COLO668 (cell line): ENCODE measurements around the gene UBA5.
"Not testable (repeated sequence)": the region's sequence is repeated elsewhere in the genome, so short reads cannot be mapped to it uniquely, and the experiment has no call there.

Experiments used
- DNase-seq: peaks from one replicate; lab custom pipeline; 2025; ENCODE audit not compliant: unreplicated experiment; lab: John Stamatoyannopoulos, UW

The UBA5 gene

DNA sequence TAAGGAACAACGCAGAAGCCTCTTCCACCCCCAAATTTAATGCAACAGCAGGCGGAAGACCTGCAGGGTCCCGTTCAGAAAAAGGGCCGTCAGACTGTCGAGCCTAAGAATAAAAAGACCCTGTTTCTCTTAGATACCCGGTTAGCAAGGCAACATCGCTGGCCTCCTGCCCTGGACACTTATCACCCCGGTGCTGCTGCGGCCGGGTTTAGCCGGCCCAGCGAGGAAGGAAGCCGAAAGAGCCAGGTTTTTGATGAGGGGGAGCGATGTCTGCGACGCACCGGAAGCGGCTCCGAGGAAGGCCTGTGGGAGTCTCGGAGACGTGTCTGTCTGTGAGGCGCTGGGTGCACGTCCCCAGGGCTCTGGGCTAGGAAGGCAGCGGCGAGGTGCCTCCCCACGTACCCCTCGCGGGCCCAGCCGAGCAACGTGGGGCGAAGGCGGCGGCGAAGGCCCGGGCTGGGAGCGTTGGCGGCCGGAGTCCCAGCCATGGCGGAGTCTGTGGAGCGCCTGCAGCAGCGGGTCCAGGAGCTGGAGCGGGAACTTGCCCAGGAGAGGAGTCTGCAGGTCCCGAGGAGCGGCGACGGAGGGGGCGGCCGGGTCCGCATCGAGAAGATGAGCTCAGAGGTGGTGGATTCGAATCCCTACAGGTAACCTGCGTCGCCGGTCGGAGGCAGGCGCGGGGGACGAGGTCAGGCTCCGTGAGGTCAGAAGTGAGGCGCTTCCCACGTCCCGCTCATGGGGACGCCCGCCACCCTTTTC lies at the start of gene UBA5:
TSS of gene UBA5 (plus strand) at position 278 of the 759 bp plus-strand sequence. CDS start at position 487, 209 bp downstream.
- DNase-seq: peak; percentile 51

DNA sequence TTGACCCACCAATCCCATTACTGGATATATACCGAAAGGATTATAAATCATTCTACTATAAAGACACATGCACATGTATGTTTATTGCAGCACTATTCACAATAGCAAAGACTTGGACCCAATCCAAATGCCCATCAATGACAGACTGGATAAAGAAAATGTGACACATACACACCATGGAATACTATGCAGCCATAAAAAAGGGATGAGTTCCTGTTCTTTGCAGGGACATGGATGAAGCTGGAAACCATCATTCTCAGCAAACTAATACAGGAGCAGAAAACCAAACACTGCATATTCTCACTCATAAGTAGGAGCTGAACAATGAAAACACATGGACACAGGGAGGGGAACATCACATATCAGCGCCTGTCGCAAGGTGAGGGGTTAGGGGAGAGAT lies 44.8 kb upstream of the UBA5 start:
- not testable (repeated sequence) for DNase-seq

GRCh38 chr3:132615881-132616280 lies 44.2 kb upstream of the UBA5 start:
- DNase-seq: no peak

- DNase-seq: no peak
Measured at GRCh38 chr3:132616780-132617179, 43.3 kb upstream of the UBA5 start.

GRCh38 chr3:132622148-132622547 lies 38.0 kb upstream of the UBA5 start:
- no peak for DNase-seq

DNA sequence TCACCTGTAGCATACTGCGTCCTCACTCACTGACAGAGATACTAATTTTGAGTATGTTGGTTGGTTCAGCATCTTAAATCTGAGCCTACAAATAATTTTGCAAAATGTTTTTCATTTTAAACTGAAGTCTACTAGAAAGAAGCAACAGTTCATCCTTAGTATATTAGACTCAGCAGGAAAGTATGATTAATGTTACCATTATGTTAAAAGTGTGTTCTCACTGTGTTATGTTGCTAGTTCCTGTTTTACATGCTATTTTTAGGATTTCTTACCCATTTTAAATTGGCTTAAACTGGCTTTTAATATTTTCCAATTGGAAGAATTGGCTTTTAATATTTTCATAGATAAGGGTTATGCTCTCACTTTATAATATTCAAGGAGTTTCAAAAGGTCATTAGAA lies 37.4 kb upstream of the UBA5 start:
- no peak for DNase-seq

- DNase-seq: no peak
Measured at GRCh38 chr3:132623646-132624045, 36.5 kb upstream of the UBA5 start.

DNA sequence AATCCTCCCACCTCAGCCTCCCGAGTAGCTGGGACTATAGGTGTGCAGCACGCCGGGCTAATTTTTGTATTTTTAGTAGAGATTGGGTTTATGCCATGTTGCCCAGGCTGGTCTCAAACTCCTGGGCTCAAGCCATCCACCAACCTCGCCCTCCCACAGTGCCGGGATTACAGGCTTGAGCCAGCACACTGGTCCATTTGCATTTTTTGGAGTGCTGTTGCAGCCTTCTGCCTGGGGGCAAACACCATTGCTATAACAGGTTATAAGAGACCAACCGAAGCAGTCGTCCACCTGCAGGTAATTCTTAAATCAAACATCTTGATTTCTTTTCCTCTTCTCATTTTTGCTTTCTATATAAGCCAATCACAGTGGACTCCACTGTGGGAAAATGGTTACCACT lies 35.3 kb upstream of the UBA5 start:
- no peak for DNase-seq

DNA sequence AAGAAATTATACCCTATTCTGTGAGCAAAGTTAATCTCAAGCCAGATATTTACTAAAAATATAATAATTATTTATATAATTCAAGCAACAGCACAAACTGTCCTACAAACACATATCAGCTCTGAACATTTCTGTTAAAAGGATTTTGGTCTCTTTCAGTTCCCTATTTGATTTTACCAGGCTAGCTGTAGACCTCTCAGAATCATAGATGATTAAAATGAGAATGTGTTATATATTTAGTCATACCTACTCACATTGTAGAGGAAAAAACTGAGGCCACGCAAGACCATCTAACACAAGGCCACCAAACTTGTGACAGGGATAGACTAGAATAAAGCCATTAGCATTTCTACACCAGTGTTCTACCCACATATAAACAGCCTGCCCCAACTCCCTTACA lies 34.5 kb upstream of the UBA5 start:
- DNase-seq: no peak

GRCh38 chr3:132626955-132627354 lies 33.2 kb upstream of the UBA5 start:
- DNase-seq: no peak

DNA sequence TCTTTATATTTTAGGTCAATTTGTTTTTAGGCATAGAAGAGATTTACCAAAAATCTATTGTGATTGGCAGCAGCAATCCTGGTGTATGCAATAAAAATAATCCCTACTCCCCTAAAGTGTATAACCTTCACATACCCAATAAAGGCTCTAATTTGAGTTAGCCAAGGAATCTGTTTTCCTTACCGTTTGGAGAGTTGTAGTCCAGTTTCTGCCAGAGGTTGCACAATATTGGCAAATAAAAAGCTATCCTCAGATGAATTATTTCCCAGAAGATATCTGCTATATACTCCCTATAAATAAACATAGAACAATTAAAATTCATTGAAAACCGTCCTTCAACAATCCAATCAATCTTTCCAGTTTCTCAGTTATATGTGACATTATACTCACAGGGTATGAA lies 32.0 kb upstream of the UBA5 start:
- DNase-seq: no peak

DNA sequence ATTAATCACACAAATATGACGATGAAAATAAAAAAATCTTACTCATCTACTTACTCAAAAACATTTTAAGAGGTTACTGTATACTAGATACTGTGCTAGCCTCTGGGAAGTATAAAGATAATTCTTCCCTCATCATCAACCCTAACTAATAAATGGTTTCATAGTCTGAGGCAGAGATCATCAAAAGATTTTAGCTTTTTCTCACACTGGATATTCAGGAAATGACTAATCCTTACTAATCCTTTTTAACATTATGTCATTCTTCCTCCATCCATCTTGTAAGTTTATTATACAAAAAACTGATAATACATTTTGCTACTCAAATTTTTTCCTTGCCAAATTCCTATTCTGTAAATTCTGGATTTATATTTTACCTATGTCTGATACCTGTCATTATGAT lies 30.2 kb upstream of the UBA5 start:
- DNase-seq: no peak

DNA sequence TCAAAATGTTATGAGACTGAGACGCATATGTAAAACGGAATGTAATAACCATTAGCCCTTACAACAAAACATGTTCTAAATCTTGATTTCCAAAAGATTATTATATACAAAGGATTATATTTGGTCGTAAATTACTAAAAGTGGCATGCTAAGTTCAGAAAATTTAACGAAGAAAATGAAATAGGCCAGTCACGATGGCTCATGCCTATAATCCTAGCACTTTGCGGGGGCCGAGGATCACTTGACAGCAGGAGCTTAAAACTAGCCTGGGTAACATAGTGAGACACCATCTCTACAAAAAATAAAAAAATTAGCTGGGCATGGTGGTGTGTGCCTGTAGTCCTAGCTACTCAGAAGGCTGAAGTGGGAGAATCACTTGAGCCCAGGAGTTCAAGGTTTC lies 29.5 kb upstream of the UBA5 start:
- DNase-seq: no peak

DNA sequence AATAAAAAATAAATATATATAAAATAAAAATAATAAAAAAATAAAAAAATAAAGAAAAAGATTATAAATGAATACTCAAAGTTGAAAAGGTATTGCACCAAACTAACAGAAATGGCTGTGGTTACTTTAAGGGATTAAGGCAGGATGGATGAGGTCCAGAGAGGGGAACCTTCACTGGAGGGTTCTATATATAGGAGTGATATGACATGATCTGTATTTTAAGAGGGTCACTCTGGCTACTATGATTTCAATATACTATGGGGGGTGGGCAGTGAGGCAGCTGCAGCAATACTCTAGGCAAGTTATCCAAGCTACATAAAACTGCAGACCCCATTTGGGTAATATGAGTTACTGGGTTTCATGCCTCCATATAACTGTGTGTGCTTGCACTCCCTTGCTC lies 25.1 kb upstream of the UBA5 start:
- no peak for DNase-seq

DNA sequence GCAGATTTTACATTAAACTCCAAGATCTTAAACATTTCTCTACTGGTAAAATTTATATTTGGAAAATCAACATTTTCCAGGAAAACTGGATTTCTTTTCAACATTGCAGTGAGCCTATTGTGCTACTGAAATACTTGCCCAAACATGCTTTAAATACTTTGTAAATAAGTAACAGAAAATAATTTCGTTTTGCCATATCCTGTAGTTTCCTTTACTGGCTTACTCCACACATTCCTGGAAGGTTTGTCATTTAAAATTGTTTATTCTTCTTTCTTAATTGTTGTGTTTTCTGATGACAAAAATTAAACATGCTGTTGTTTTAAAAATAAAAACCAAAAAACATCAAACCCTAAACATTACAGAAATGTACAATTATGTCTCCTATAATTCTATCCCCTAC lies 22.5 kb upstream of the UBA5 start:
- no peak for DNase-seq

DNA sequence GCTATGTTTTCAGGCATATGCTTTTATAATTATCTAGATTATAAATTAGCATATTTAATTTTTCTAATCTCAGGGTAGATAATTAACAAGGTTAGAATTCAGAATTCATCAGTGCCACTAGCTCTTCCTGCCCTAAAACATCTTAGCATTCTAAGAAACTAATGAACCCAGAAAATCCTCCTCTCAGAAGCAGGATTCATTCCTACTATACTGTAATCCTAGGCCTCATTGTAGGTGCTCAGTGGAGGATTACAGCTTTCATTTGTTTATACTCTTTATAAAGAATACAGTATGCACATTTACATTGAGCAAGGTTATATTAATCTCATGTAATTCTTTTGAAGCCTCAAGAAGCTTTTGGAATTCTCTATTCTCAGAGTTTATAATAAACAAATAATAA lies 21.4 kb upstream of the UBA5 start:
- DNase-seq: no peak

- DNase-seq: not testable (repeated sequence)
Measured at GRCh38 chr3:132641427-132641826, 18.7 kb upstream of the UBA5 start.

GRCh38 chr3:132641837-132642538 lies 18.1 kb upstream of the UBA5 start:
- no peak for DNase-seq

GRCh38 chr3:132642539-132642847 lies 17.6 kb upstream of the UBA5 start:
- DNase-seq: no peak

DNA sequence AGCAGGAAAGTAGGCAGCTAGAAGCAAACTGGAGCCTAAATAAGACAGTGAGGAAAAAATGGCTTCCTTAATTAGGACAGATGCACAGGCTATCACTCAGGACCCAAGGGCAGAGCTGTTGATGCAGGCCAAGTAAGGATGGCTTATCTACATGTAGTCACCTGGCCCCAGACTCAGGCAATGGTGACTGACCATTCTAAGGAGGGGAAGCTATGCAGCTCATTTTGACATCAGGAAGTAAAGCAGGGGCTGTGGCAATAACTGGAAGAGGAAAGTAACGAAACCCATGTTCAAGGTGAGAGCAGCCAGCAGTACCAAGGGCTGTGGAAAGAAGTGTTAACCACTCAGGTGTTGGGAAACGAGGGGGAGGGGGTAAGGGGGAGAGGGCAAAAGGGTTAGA lies 16.8 kb upstream of the UBA5 start:
- DNase-seq: no peak

GRCh38 chr3:132645058-132645457 lies 15.1 kb upstream of the UBA5 start:
- DNase-seq: no peak

- DNase-seq: no peak
Measured at GRCh38 chr3:132650153-132650552, 10.0 kb upstream of the UBA5 start.
